Heart left ventricle (tissue), 13 donors: ENCODE data around the gene MSANTD3.

Experiments
- POLR2A ChIP-seq, 2 donors: fragments of 450-650 bp; IDR thresholded peaks; one replicate each; pipeline ENCODE4 v1.6.1; 2017; ENCODE audit warnings: antibody characterized with exemption in 2 of 2, mild to moderate bottlenecking in 2 of 2, moderate library complexity in 2 of 2
- TF ChIP-seq, protein P1 (sequence below), 12 donors: fragments of 200-600 bp; sonication (generic) in 4 of 12; IDR thresholded peaks; one replicate each; pipeline versions ENCODE4 v1.5.0 to v1.8.0; 2018 to 2022; ENCODE audit warnings: antibody characterized with exemption in 12 of 12, mild to moderate bottlenecking in 5 of 12
- donor health status: ischemic (EF 13 %, LVEDD 7.1; RV severe dilation, severe dysfunction).
- donor health status: DM: no; HTN: yes; CAD: no.
- donor health status: DM: no; HTN: no; CAD: no.
- donor health status: ischemic (EF 25% LVEDD 6.9; RV normal size, moderate dysfunction).
- donor health status: ischemic (EF 25% LVEDD 5.7; RV mildly dilated, moderate dysfunction).
- donor health status: ischemic (EF 35%, LVEDD 5.7; RV mildly dilated, moderate dysfunction).
- donor health status: nonischemic (EF 11% LVEDD 7.7; RV severe dilation, severe dysfunction).
- donor health status: DM: yes; HTN: yes; CAD: no.
- donor health status: PGD.
- donor health status: ischemic (EF 29% LVEDD 5.4; RV normal size, mild dysfunction).
- donor health status: nonischemic (EF 23%, LVEDD 6.1; RV moderate dilation, normal function).

- TF ChIP-seq, protein P1, sequence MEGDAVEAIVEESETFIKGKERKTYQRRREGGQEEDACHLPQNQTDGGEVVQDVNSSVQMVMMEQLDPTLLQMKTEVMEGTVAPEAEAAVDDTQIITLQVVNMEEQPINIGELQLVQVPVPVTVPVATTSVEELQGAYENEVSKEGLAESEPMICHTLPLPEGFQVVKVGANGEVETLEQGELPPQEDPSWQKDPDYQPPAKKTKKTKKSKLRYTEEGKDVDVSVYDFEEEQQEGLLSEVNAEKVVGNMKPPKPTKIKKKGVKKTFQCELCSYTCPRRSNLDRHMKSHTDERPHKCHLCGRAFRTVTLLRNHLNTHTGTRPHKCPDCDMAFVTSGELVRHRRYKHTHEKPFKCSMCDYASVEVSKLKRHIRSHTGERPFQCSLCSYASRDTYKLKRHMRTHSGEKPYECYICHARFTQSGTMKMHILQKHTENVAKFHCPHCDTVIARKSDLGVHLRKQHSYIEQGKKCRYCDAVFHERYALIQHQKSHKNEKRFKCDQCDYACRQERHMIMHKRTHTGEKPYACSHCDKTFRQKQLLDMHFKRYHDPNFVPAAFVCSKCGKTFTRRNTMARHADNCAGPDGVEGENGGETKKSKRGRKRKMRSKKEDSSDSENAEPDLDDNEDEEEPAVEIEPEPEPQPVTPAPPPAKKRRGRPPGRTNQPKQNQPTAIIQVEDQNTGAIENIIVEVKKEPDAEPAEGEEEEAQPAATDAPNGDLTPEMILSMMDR (IDR thresholded peaks at IDR 0.05) = no peak
- TF ChIP-seq POLR2A (IDR thresholded peaks at IDR 0.05) = no peak
Measured at GRCh38 chr9:100472268-100472667, 45.3 kb downstream of the MSANTD3 start.
